K562 (cell line): Measurements from ENCODE around the gene AP4S1.
"Not testable (repeated sequence)": the region's sequence is repeated elsewhere in the genome, so short reads cannot be mapped to it uniquely, and the experiment has no call there.

Experiments
- EZH2 ChIP-seq: IDR thresholded peaks from 2 replicates; pipeline ENCODE4 v1.6.1; 2012; ENCODE audit warnings: low read depth, mild to moderate bottlenecking, inconsistent platforms, low read length, borderline replicate concordance
- ZBTB33 ChIP-seq: sonication (generic); formaldehyde crosslinking; IDR thresholded peaks from 2 replicates; pipeline ENCODE4 v1.8.1; 2023; ENCODE audit warnings: mild to moderate bottlenecking, missing genetic modification reagents
- TF ChIP-seq, protein P1 (sequence below): fragments of 250-450 bp; sonication (Bioruptor Pico); IDR thresholded peaks from 2 replicates; pipeline ENCODE4 v1.8.0; 2021; ENCODE audit warnings: borderline replicate concordance, mild to moderate bottlenecking, moderate library complexity; ENCODE audit not compliant: poor library complexity, severe bottlenecking

- TF ChIP-seq ZBTB33, EZH2: not testable (repeated sequence)
- TF ChIP-seq, protein P1, sequence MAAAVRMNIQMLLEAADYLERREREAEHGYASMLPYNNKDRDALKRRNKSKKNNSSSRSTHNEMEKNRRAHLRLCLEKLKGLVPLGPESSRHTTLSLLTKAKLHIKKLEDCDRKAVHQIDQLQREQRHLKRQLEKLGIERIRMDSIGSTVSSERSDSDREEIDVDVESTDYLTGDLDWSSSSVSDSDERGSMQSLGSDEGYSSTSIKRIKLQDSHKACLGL (CRISPR knock-in tag), result not testable (repeated sequence)
These were observed 37.5 kb downstream of the AP4S1 start for GRCh38 chr14:31062908-31063307.
